GM18907 (cell line): ENCODE measurements around the gene DNAJC18.
A peak's percentile ranks its signal among the peaks of the same experiment; 100 is the strongest.
"Not testable (repeated sequence)": the region's sequence is repeated elsewhere in the genome, so short reads cannot be mapped to it uniquely, and the experiment has no call there.

ENCODE experiments used
- ATAC-seq: cut with Tn5 transposase; IDR thresholded peaks from one replicate; pipeline ENCODE4 v1.9.1; 2021; ENCODE audit warnings: mild to moderate bottlenecking, moderate library complexity; ENCODE audit not compliant: unreplicated experiment

Gene DNAJC18

DNA sequence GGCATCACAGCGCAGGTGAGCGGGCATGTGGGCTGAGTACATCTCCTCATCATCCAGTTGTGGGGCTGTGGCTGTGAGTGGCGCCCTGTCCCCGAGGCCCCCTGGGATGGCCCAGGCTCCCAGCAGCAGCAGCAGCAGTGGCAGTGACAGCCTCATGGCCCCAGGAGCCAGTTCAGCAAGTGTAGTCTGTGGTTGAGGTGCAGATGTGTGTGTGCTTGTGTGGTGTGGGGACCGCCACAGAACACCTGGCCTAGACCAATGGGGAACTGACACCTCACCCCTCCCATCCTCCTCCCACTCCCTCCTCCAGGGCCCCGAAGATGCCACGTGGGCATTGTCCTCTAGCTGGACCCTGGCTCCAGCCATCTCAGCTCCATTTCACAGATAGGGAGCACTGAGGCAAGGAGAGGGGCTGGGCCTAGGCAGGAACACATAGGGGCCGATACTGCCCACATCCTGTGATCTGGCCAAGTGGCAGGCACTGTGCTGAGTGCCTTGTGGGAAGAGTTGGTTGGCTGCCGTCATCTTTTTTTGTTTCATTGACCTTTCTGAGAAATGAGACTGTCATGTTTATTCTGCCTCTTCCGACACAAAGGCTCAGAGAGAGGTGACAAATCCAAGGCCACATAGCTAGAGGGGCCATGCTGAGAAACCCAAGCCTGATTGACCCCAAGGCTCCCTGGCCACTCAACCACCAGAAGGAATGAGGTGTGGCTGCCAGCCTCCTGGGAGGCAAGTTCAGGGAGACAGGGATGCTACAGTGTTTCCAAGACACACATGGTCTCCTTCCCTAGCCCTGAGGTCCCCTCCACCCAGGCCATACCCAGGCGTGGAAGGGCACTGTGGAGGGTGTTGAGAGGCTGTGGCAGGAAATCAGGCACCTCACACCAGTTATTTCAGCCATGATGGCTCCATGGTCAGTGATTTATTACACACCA, 49.4 kb downstream of the DNAJC18 start, which contains the start of gene MZB1:
Gene MZB1, minus strand, starts transcription at position 213 of the 938 bp plus-strand sequence. Its CDS starts 57 bp downstream, at position 156.
- ATAC-seq, result peak; percentile 43

DNA sequence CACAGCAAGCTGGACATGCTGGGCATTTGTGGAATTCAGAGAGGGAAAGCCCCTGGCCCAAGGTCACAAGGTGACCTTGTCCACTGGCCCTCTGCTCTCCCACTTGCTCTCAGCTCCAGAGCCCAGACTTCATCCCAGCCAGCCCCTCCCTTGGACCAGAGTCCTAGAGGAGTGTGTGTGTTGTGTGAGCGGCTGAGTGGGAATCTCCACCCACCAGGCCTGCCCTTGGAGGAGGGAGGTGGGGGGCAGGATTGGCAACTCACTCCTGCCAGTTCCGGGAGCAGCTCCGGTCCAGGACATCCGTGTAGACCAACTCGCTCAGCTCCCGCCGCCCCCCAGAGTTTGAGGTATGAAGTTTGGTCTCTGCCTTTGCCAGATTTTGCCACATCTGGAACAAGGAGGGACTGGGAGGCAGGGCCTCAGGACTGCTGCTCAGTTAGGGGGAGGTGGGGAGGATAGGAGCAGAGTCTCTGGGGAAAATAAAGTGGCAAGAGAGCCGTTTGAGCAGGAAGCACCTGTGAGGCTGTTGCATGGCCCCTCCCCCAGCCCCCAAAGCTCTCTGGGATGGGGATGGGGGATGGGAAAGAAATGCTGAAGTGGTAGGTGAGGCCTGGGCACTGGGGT, 51.0 kb downstream of the DNAJC18 start:
- ATAC-seq, result no peak

DNA sequence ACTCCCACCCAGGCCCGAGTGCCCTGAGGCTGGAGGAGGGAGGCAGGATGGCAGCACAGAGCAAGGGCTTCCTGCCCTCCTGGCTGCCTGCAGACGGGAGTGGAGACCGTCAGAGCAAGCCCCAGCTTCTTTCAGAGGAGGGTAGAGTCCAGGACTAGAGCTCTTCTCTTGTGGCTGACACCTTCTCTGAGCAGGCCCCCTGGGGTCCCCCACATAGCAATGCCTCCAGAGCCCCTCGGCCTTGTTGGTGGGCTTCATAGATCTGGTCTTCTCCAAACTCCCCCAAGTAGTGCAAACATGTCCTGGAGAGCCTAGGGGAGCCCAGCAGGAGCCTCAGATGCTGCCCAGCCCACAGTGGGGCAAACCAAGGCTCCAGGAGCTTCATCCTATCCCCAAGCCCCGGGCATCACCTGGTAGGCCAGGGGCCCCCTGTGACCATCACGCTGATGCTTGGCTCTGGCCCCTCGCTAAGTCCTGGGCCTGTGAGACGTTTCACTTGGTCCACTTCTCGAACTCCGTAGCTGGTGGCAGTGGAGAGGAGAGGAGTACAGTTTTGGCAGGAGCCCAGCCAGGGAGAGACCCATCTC, 51.6 kb downstream of the DNAJC18 start:
- no peak for ATAC-seq

DNA sequence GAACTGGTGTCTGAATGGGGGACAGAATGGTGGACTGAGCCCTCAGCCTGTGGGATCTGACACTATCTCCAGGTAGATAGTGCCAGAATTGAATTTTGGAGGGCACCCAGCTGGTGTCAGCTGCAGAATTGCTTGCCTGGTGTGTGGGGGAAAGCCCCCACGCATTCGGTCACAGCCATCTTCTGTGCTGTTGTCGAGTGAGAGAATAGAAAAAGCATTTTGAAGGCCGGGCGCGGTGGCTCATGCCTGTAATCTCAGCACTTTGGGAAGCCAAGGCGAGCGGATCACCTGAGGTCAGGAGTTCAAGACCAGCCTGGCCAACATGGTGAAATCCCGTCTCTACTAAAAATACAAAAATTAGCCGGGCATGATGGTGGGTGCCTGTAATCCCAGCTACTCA, 52.4 kb downstream of the DNAJC18 start:
- ATAC-seq, result not testable (repeated sequence)

DNA sequence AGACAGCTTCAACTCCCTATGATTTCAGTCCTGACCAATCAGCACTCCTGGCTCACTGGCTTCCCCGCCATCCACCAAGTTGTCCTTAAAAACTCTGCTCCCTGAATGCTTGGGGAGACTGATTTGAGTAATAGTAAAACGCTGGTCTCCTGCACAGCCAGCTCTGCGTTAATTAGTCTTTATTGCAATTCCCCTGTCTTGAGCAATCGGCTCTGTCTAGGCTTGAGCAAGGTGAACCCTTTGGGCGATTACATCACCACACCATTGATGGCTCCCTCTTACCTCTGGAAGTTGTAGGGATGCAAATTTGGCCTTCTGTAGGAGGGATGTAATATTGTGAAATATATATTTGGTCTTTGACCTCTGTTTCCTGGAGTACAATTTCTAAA, 53.3 kb downstream of the DNAJC18 start:
- ATAC-seq, result no peak

DNA sequence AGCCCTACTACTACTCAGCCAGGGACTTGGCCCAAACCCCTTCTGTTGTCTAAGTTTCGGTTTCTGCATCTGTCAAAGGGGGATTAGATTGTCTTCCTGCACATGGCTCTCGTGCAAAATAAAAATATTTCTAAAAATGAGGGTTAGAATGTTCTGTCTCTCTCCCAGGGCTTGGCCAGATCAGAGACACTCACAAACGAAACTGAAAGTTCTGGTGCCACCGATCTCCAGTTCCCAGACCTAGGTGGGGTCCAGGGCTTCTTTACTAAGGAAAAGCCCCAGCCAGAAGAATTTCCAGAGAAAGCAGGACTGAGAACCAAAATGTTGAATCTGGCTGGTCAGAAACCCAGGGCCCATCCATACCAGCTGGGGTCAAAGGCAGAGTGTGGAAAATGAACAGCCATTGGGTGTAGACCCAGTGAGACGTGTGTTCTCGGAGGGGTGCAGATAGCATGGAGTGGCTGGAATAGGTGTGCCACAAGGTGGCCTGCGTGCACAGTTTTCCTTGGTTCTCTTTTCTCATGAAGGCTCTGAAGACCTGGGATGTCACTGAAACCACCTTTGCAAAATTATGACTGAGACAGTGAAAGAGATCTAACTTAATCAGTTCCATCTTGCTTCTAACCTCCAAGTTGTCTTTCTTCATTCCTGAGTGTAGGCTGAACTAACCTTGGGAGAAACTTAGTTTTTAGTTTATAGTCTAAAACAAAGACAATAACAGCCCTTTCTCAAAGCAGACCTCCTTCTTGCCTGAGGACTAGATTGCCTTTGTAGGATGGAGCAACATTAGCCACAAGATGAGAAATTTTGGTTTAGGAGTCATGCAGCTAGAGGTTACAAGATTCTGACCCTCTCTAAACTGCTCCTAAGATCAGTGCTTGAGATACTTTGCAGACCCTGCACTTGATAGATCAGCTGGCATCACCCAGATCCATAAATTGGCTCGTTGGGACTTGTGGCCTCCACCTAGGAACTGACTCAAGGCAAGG, 54.0 kb downstream of the DNAJC18 start:
- no peak for ATAC-seq

DNA sequence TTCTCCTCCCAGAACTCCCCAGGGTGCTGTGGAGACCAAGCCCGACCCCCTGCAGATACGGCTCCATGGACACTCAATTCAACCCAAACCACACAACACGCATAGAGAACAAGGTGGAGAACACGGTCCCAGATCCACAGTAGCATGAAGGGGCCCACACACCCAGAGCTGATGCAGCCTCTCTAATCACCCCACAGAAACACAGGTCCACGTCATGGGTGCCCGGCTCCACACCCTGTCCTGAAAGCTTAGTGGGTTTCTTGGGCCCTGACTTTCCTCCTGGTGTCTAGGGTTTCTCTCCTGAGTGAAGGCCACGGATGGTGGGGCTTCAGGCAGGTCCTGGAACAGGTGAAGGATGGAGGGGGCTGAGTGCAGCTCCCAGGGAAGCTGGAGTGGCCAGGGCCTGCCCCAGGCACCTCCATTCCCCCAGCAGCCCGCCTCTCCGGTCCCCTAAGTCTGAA, 54.7 kb downstream of the DNAJC18 start:
- ATAC-seq, result no peak

DNA sequence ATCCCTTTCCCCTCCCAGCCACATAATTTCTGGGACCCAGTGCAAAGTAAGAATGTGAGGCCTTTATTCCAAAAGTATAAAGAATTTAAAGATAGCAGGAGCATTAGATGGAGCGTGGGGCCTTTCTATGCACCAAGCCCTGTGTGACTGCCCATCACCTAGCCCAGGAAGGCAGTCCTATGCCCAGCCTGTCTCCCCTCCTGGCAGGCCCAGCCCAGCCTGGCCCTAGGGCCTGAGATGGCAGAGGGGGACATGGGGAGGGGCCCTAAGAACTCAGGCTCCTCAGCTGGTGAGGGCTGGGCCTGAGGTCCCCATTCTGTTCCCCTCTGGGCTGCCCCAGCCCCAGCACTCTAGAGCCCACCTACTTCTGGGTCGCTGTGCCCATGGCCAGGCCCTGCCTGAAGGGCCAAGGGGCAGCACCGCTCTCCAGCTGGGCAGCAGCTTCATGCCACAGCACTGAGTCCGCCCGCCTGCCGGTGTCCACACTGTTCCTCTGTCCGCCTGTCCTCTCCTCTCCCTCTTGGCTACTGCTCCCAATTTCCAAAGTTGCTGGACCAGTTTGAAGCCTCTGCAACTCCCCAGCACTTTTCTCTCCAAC, 55.2 kb downstream of the DNAJC18 start:
- no peak for ATAC-seq

DNA sequence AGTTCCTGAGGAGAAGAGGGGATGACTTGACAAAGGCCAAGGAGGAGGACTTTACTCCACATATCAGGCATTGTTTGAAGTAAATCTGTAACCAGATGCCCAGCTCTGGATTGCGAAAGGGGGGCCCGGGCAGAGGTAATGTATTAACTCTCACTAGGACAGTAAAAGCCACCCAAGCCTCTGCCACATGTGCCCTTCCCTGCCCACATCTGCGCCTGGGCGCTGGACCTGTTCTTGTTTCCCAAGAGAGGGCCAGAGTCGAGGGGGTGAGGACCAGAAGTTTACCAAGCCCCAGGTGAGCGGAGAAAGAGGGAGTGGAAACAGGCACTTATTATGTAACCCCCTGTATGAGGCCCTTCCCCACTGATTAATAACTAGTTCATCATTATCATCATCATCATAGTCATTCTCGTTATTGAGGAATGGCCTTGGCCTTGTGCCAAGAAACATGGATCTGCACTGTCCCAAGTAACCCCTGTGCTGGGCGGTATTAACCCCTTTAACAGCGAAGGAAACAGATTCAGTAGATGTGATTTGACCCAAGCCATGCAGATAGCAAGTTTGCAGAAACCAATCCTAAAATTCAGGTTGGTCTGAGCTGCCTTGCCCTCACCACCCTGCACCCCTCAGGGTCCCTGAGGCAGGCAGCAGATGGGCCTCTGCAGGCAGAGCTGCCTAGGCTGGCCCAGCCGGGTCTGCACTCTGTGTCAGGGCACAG, 55.9 kb downstream of the DNAJC18 start, which contains the start of gene SLC23A1:
Gene SLC23A1, minus strand, starts transcription at position 23 of the 718 bp plus-strand sequence. CDS start 44 bp downstream, outside the sequence.
- no peak for ATAC-seq

DNA sequence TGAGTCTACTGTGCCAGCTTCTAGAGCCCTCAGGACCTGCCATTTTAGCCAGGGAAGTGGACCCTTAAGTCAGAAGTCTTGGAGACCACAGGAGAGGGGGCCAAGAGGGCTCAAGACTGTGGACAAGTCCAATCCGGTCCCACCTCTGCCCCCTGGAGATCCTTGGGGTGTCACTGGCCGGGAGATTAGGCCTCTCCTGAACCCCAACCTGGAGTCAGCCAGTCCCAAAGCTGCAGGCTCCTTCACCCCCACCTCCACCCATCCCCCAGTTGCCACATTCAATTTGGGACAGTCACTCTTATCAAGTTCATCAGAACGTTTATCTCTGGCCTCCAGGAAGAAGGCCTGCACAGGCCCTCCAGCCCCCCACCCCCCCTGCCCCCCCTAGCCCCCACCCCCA, 56.5 kb downstream of the DNAJC18 start:
- ATAC-seq, result no peak

DNA sequence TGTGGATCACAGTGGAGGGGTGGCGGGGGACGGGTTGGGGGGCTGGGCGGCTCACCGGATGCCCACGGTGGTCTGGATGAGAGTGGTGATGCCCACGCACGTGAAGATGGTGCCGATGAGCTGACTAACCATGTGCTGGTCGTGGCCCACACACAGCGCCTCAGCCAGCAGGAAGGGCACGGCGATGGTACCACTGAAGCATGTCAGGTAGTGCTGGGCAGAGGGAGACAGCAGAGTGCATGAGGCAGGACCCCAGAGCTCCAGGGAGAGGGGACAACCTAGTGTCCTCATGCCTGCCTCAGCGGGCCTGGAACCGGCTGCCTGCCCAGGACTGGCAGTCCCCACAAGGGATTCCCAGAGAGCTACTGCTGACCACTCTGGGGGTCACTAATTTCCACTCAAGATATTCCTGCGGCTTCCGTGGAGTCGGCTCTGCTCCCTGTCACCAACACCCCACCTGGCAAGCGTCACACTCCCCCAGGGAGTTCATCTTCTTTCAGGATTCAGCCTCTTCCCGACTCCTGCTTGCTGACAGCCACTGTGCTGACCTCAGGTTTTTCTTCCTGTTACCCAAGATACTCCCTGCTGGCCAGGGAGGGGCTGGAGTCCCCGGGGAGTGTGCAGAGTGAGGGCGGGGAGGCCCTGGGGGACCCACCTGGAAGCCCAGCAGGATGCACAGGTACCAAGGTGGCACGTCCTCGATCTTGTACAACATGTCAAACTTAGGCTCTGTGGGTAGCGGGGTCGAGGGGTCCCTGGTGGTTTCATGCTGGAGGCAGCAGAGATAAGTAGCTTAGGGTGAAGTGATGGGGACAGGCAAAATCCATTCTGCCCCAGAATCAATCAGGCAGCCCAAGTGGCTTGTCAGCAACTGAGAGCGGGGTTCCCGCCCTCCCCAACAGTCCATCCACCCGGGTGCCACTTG, 57.2 kb downstream of the DNAJC18 start:
- ATAC-seq, result no peak

DNA sequence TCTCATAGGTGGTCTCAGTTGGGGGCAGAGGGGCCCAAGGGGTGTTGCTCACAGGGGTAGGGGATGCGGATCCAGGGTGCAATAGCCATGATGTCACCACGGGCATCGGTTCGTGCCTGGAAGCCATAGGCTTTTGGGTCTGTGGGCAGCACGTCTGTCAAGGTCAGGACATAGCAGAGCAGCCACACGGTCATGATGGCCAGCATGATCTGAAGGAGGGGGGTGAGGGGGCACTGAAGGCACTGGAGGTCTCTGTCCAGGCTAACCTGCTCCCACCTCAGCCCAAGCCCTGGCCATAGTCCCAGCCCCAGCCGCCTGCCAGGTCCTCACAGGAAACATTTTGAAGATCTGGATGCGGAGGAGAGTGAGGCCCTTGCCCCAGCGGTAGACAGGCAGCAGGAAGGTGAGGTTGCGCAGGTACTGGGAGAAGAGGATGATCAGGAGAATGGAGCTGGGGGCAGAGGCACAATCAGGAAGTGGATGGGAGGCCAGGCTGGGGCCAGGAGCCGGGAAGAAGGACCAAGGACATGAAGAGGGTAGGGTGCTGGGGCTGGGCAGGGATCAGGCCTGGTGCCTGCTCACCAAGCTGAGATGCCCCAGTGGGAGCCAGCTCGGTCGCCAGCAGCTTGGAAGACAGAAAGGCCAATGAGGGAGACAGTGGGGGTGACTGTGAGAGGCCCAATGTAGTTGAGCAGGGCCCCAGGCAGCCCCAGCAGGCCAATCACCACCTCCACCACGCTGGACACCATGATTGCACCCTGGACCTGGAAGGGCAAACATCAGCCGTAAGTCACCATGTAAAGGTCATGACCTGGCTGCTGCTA, 59.5 kb downstream of the DNAJC18 start:
- no peak for ATAC-seq

DNA sequence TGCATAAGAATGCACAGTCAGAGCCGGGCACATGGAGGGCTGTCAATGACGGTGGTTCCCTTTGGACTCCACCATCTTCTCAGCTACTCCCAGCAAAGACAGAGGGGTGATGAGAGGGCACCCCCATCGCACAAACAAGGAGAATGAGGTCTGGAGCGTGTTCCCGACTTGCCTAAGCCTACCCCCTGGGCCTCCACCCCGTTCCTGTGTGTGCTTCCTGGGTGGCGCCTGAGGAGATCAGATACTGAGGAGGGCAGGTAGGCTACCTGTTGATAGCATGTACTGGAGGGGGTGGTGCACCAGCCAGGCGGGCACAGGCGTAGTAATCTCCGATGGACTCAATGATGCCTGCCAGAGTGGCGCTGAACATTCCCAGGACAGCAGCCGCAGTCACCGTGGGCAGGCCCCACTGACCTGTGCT, 60.4 kb downstream of the DNAJC18 start:
- no peak for ATAC-seq

DNA sequence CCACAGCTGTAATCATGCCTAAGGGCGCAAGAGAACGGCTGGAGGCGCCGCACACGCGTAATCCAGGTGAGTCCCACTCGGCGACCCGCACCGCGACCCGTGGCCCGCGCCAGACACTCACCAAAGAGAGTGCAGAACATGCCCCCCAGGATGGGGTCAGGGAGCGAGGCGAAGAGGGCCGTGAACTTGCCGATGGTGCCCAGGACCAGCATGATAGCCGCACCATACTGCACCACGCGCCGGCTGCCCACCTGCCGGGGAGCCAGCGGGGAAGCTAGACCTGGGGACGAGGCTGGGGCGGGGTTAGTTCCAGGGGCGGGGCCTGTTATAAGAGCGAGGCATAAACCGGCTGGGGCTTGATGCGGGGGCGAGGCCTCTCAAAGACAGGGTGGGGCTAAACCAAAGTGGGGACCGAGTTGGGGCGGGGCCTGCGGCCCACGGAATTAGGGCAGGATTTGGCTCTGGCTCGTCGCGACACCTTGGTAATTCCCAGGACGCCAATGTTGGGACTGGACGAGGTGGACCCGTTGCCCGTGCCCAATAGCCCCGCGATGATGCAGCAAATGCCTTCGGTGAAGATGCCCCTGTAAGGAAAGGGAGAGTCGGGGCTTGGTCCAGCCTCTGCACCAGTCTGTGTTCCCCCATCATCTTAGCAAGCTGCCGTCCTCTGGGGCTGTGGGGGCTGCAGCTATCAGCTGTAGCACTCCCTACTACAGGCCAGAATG, 61.1 kb downstream of the DNAJC18 start:
- ATAC-seq, result no peak

DNA sequence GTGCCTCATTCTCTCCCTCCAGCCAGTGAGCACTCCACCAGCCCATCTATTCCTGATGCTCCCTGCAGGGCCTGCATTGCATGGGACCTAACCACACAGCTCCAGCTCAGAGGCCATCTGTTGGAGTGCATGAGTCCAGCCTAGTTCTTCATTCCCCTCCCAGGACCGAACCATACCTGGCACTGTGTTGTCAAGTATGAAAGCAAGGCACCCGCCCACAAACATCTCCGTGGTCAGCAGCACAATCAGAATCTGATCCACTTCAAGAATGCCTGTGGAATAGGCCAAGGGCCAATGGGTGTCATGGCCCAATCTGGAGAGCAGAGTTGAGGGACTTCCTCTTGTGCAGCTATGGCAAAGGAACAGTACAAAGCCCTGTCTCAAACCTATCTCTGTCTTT, 62.1 kb downstream of the DNAJC18 start:
- ATAC-seq, result no peak

DNA sequence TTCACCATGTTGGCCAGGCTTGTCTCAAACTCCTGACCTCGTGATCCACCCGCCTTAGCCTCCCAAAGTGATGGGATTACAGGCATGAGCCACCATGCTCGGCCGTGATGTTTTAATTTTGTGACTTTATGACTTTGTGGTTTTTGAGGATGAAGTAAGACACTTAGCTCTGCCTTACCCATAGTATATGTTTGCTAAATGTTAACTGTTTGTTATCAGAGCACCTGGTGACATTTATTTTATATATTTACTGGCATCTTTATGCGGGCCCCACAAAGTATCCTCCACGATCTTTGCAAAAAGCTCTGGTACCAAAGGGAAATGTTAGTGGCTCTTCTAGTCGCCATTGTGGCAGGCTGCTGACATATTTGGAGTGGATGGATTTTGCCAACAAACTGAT, 63.0 kb downstream of the DNAJC18 start:
- no peak for ATAC-seq

DNA sequence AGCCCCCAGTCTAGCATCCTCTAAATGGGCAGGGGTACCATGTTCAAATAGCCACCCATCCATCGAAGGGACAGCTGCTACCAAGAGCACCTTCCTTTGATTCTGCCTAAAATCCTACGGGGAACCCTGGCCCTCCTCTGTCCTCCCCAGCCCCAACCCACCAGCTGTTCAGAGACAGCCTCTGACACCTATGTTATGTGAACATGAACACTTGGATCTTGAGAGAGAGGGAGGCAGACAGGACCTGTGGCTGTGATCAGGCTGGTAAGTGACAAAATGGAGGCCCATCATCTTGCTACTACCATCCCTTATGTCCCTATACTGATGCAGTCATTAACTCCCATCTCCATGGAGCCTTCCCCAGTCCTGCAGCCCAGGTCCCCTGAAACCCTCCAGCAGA, 64.4 kb downstream of the DNAJC18 start:
- ATAC-seq, result no peak
